CD4-positive, alpha-beta T cell treated with Interleukin-10 for 1 hour (primary cell): ENCODE results near the gene SYNDIG1.
"Not testable (repeated sequence)": the region's sequence is repeated elsewhere in the genome, so short reads cannot be mapped to it uniquely, and the experiment has no call there.

ENCODE experiments used
- DNase-seq: peaks from one replicate; pipeline ENCODE4 v3.0.0-alpha.2; 2020

The SYNDIG1 gene

GRCh38 chr20:24617757-24618450 is 148.5 kb downstream of the SYNDIG1 start:
- DNase-seq, result no peak

GRCh38 chr20:24618739-24619138 is 149.3 kb downstream of the SYNDIG1 start:
- no peak for DNase-seq

- DNase-seq, result no peak
Observed at GRCh38 chr20:24619212-24619611, 149.8 kb downstream of the SYNDIG1 start.

- no peak for DNase-seq
Observed at GRCh38 chr20:24620937-24621519, 151.6 kb downstream of the SYNDIG1 start.

GRCh38 chr20:24622856-24623255 is 153.4 kb downstream of the SYNDIG1 start:
- DNase-seq, result no peak

- not testable (repeated sequence) for DNase-seq
Observed at GRCh38 chr20:24626141-24626540, 156.7 kb downstream of the SYNDIG1 start.

GRCh38 chr20:24627291-24627690 is 157.9 kb downstream of the SYNDIG1 start:
- DNase-seq, result no peak

GRCh38 chr20:24627926-24628325 is 158.5 kb downstream of the SYNDIG1 start:
- DNase-seq, result no peak

GRCh38 chr20:24628985-24629384 is 159.6 kb downstream of the SYNDIG1 start:
- DNase-seq, result no peak

- DNase-seq, result no peak
Observed at GRCh38 chr20:24629668-24630067, 160.2 kb downstream of the SYNDIG1 start.

GRCh38 chr20:24630486-24631172 is 161.2 kb downstream of the SYNDIG1 start:
- no peak for DNase-seq

- no peak for DNase-seq
Observed at GRCh38 chr20:24631173-24631505, 161.7 kb downstream of the SYNDIG1 start.

- no peak for DNase-seq
Observed at GRCh38 chr20:24632581-24632980, 163.2 kb downstream of the SYNDIG1 start.

GRCh38 chr20:24633026-24633425 is 163.6 kb downstream of the SYNDIG1 start:
- DNase-seq, result no peak

GRCh38 chr20:24633521-24633920 is 164.1 kb downstream of the SYNDIG1 start:
- no peak for DNase-seq

- no peak for DNase-seq
Observed at GRCh38 chr20:24634855-24635254, 165.4 kb downstream of the SYNDIG1 start.

GRCh38 chr20:24636626-24637025 is 167.2 kb downstream of the SYNDIG1 start:
- DNase-seq, result no peak

- DNase-seq, result no peak
Observed at GRCh38 chr20:24637087-24637486, 167.7 kb downstream of the SYNDIG1 start.

GRCh38 chr20:24637941-24638340 is 168.5 kb downstream of the SYNDIG1 start:
- no peak for DNase-seq

GRCh38 chr20:24638591-24639548 is 169.4 kb downstream of the SYNDIG1 start:
- DNase-seq, result no peak

GRCh38 chr20:24640276-24640675 is 170.8 kb downstream of the SYNDIG1 start:
- no peak for DNase-seq

- DNase-seq, result no peak
Observed at GRCh38 chr20:24640686-24641085, 171.3 kb downstream of the SYNDIG1 start.
